HUES6 (cell line): ENCODE data around the gene WWP2.
"Not testable (repeated sequence)": the region's sequence is repeated elsewhere in the genome, so short reads cannot be mapped to it uniquely, and the experiment has no call there.

ENCODE experiments used
- H3K27ac ChIP-seq: 2 replicates; pipeline ENCODE4 v1.7.0; 2013; ENCODE audit warnings: low read depth, mild to moderate bottlenecking, low read length, inconsistent platforms
- H3K27me3 ChIP-seq: 2 replicates; pipeline ENCODE4 v1.6.1; 2013; ENCODE audit warnings: low read length; ENCODE audit not compliant: control insufficient read depth, insufficient read depth
- H3K36me3 ChIP-seq: 2 replicates; pipeline ENCODE4 v1.6.1; 2013; ENCODE audit warnings: low read length; ENCODE audit not compliant: control insufficient read depth, insufficient read depth
- H3K4me1 ChIP-seq: 2 replicates; pipeline ENCODE4 v1.6.1; 2013; ENCODE audit warnings: low read length; ENCODE audit not compliant: control insufficient read depth, insufficient read depth
- H3K4me3 ChIP-seq: 2 replicates; pipeline ENCODE4 v1.5.1; 2013; ENCODE audit warnings: low read depth, low read length
- H3K9ac ChIP-seq: one replicate; pipeline ENCODE4 v1.6.1; 2013; ENCODE audit warnings: mild to moderate bottlenecking, low read length
- H3K9me3 ChIP-seq: 2 replicates; pipeline ENCODE4 v1.6.1; 2013; ENCODE audit warnings: low read depth, low read length; ENCODE audit not compliant: control insufficient read depth, insufficient read depth

Gene WWP2

GRCh38 chr16:69747115-69747514, 15.0 kb upstream of the WWP2 start:
- Histone ChIP-seq H3K36me3 (peaks cover 96% of the 10 kb centered on the region), H3K4me3 (no peak overlapping the region), H3K27me3 (no peaks in the 10 kb centered on the region), H3K4me1 (no peaks in the 10 kb centered on the region), H3K9ac (no peak overlapping the region), H3K9me3 (no peaks in the 10 kb centered on the region), H3K27ac (no peak overlapping the region)

- H3K27me3 ChIP-seq: no peaks in the 10 kb centered on the region
- H3K4me3 ChIP-seq: no peak overlapping the region
- no peak overlapping the region for H3K27ac ChIP-seq
- H3K4me1 ChIP-seq: no peaks in the 10 kb centered on the region
- H3K9me3 ChIP-seq: no peaks in the 10 kb centered on the region
- no peak overlapping the region for H3K9ac ChIP-seq
- H3K36me3 ChIP-seq: peaks cover 89% of the 10 kb centered on the region
These were observed 13.3 kb upstream of the WWP2 start for GRCh38 chr16:69748694-69749345.

GRCh38 chr16:69754143-69754468, 8.0 kb upstream of the WWP2 start:
- Histone ChIP-seq H3K9me3 (no peaks in the 10 kb centered on the region), H3K9ac (peak overlapping the region; percentile 96), H3K4me3 (peak overlapping the region; percentile 97), H3K27me3 (no peaks in the 10 kb centered on the region), H3K4me1 (no peaks in the 10 kb centered on the region), H3K36me3 (peaks cover 39% of the 10 kb centered on the region), H3K27ac (peak overlapping the region; percentile 89)

GRCh38 chr16:69754469-69755310, 7.4 kb upstream of the WWP2 start, which contains the start of gene NOB1:
Gene NOB1 (minus strand): TSS chr16:69754926. CDS start chr16:69754910, 16 bp downstream.
- Histone ChIP-seq H3K27me3 (no peaks in the 10 kb centered on the region), H3K4me3 (peak within 1 kb of the TSS; percentile 97), H3K27ac (peak within 1 kb of the TSS; percentile 89)

GRCh38 chr16:69756705-69757104, 5.4 kb upstream of the WWP2 start:
- Histone ChIP-seq H3K27ac (no peak overlapping the region), H3K27me3 (no peaks in the 10 kb centered on the region), H3K9me3 (no peaks in the 10 kb centered on the region), H3K36me3 (peaks cover 17% of the 10 kb centered on the region), H3K4me3 (no peak overlapping the region), H3K9ac (no peak overlapping the region), H3K4me1 (no peaks in the 10 kb centered on the region)

More at GRCh38 chr16:69754469-69755310, 7.4 kb upstream of the WWP2 start, which contains the start of gene NOB1:
- Histone ChIP-seq H3K9me3 (no peaks in the 10 kb centered on the region), H3K9ac (peak within 1 kb of the TSS; percentile 96), H3K36me3 (peaks cover 35% of the 10 kb centered on the region), H3K4me1 (no peaks in the 10 kb centered on the region)

- peaks cover 11% of the 10 kb centered on the region for H3K36me3 ChIP-seq
- not testable (repeated sequence) for H3K4me1 ChIP-seq, H3K9ac ChIP-seq, H3K27me3 ChIP-seq, H3K27ac ChIP-seq, H3K4me3 ChIP-seq, H3K9me3 ChIP-seq
These were observed 4.8 kb upstream of the WWP2 start for GRCh38 chr16:69757375-69757774.

- H3K9me3 ChIP-seq: peaks cover 9% of the 10 kb centered on the region
- H3K4me1 ChIP-seq: peaks cover 5% of the 10 kb centered on the region
- H3K4me3 ChIP-seq: peak overlapping the region; percentile 100
- no peak overlapping the region; the same call in 1 of the 2 replicates for H3K27ac ChIP-seq
- H3K36me3 ChIP-seq: no peaks in the 10 kb centered on the region
- peak overlapping the region; percentile 94 for H3K9ac ChIP-seq
- no peaks in the 10 kb centered on the region for H3K27me3 ChIP-seq
These were observed 874 bp downstream of the WWP2 start for GRCh38 chr16:69762814-69763598.

- H3K4me3 ChIP-seq: peak overlapping the region; percentile 100; the same call in 1 of the 2 replicates
- peaks cover 5% of the 10 kb centered on the region for H3K4me1 ChIP-seq
These were observed 1.4 kb downstream of the WWP2 start for GRCh38 chr16:69763599-69763942.

GRCh38 chr16:69767459-69768229, 5.5 kb downstream of the WWP2 start:
- peaks cover 9% of the 10 kb centered on the region for H3K9me3 ChIP-seq
- H3K27me3 ChIP-seq: no peaks in the 10 kb centered on the region
- no peaks in the 10 kb centered on the region for H3K36me3 ChIP-seq
- no peak overlapping the region for H3K27ac ChIP-seq
- H3K4me1 ChIP-seq: peaks cover 5% of the 10 kb centered on the region
- no peak overlapping the region for H3K4me3 ChIP-seq
- H3K9ac ChIP-seq: no peak overlapping the region

More at GRCh38 chr16:69763599-69763942, 1.4 kb downstream of the WWP2 start:
- no peaks in the 10 kb centered on the region for H3K36me3 ChIP-seq
- no peak overlapping the region for H3K9ac ChIP-seq
- no peaks in the 10 kb centered on the region for H3K27me3 ChIP-seq
- H3K9me3 ChIP-seq: peaks cover 9% of the 10 kb centered on the region
- no peak overlapping the region for H3K27ac ChIP-seq

GRCh38 chr16:69768666-69769065, 6.5 kb downstream of the WWP2 start:
- Histone ChIP-seq H3K4me3 (no peak overlapping the region), H3K27ac (no peak overlapping the region), H3K4me1 (no peaks in the 10 kb centered on the region), H3K36me3 (no peaks in the 10 kb centered on the region), H3K9me3 (peaks cover 9% of the 10 kb centered on the region), H3K9ac (no peak overlapping the region), H3K27me3 (no peaks in the 10 kb centered on the region)
